HFF-Myc (cell line): ENCODE results near the gene AP2S1.

Experiments
- DNase-seq: peaks from one replicate; pipeline ENCODE4 v3.0.0-alpha.2; 2011; ENCODE audit warnings: low read depth; ENCODE audit errors: extremely low read depth
- H3K4me3 ChIP-seq: replicated peaks from 2 replicates; pipeline ENCODE4 v1.5.1; 2011; ENCODE audit warnings: low read depth, mild to moderate bottlenecking, control low read depth, low read length
- CTCF ChIP-seq: IDR thresholded peaks from 2 replicates; pipeline ENCODE4 v1.5.1; 2012; ENCODE audit warnings: mild to moderate bottlenecking, low read depth, low read length, control low read depth; ENCODE audit errors: missing control alignments

Gene AP2S1

DNA sequence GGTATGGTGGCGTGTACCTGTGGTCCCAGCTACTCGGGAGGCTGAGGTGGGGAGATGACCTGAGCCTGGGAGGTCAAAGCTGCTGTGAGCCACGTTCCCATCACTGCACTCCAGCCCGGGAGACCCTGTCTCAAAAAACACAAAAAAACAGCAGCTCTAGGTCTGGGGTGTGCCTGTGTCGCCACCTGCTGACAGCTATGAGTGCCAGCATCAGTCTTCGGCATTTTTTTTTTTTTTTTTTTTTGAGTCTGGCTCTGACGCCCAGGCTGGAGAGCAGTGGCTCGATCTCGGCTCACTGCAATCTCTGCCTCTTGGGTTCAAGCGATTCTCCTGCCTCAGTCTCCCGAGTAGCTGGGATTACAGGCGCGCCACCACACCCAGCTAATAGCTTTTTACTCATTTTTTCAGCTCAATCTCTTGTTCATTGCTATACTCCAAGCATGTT is 10.1 kb downstream of the AP2S1 start:
- peak; percentile 43 for DNase-seq
- H3K4me3 ChIP-seq, result no peak overlapping the region
- TF ChIP-seq CTCF, result peak; percentile 84

DNA sequence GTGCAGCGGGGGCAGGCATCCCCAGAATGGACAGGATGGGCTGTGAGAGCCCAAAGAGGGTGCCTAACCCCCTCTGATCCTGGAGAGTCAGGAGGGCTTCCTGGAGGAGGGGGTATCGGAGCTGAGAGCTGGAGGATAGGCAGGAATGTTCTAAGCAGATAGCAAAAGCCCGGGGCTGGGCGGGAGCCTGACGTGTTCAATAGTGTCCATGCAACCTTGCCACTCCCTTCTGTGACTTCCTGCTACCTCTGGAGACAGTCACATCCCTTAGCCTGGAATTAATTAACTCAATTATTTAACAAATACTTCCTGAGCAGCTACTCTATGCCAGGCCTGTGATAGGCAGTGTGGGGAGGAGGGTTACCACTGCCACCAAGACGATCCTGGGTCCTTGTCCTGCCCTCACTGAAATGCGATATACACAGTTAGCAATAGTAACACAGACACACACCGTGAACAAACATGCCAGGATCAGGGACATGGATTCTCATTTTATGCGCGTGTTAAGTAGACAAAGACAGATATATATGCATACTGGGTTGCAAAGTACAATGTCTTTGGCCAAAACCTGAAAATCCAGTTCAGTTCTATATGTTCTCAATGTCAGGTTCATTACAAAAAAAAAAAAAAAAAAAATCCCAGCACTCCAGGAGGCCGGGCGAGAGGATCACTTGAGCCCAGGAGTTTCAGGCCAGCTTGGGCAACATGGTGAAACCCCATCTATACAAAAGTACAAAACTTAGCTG is 10.7 kb downstream of the AP2S1 start:
- no peak for DNase-seq
- TF ChIP-seq CTCF, result no peak
- H3K4me3 ChIP-seq, result no peak overlapping the region

- H3K4me3 ChIP-seq, result no peak overlapping the region
- TF ChIP-seq CTCF, result no peak
- no peak for DNase-seq
Measured at GRCh38 chr19:46838160-46838559, 12.5 kb downstream of the AP2S1 start.

DNA sequence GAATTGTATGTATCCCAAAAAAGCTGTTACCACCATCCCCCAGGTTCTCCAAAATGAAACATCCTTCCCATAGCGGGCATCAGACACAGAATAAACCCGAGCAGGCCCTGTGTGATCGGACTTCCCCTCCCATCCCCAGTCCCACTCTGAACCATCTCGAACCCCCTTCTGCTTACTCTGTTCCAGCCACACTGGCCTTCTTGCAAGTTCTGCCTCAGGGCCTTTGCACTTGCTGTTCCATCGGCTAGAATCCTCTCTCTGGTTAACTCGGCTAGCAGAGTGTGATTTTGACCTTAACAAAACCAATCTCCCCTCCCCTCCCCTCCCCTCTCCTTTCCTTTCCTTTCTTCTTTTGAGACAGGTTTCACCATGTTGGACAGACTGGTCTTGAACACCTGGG is 15.7 kb downstream of the AP2S1 start:
- H3K4me3 ChIP-seq, result no peak overlapping the region
- no peak for DNase-seq
- TF ChIP-seq CTCF, result no peak

DNA sequence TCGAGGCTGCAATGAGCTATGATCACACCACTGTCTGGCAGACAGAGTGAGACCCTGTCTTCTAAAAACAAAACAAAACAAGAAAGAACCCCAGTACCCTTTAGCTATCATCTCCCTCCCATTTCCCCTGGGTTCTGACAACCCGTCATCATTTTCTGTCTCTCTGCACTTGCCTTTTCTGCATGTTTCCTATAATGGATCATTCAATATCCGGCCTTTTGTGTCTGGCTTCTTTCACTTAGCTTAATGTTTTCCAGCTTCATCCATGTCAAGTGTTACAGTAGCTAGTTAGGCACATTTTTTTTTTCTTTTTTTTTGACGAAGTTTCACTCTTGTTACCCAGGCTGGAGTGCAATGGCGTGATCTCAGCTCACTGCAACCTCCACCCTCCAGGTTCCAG is 16.5 kb downstream of the AP2S1 start:
- H3K4me3 ChIP-seq, result no peak overlapping the region
- TF ChIP-seq CTCF, result no peak
- no peak for DNase-seq

- no peak overlapping the region for H3K4me3 ChIP-seq
- no peak for TF ChIP-seq CTCF
- no peak for DNase-seq
Measured at GRCh38 chr19:46830864-46831263, 19.8 kb downstream of the AP2S1 start.

DNA sequence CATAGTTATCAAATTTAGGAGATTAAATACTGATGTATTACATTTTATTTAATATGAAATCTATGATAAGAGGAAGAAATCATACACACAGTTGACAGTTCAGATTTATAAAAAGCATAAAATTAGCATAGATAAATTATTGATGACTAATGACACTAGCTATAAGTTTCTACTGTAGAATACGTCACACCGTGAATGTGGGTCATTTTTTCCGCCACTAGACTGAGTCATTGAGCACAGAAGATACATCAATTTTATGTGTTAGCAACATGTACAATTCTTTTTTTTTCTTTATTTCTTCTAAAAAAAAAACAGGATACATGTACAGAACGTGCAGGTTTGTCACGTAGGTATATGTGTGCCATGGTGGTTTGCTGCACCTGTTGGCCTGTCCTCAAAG is 22.2 kb downstream of the AP2S1 start:
- H3K4me3 ChIP-seq, result no peak overlapping the region
- DNase-seq, result no peak
- no peak for TF ChIP-seq CTCF
